GM18517 (cell line): ENCODE results near the gene HMMR.
"Not testable (repeated sequence)": the region's sequence is repeated elsewhere in the genome, so short reads cannot be mapped to it uniquely, and the experiment has no call there.

Experiments
- ATAC-seq: cut with Tn5 transposase; IDR thresholded peaks from one replicate; pipeline ENCODE4 v1.9.1; 2021; ENCODE audit warnings: mild to moderate bottlenecking, moderate library complexity; ENCODE audit not compliant: unreplicated experiment

The HMMR gene

DNA sequence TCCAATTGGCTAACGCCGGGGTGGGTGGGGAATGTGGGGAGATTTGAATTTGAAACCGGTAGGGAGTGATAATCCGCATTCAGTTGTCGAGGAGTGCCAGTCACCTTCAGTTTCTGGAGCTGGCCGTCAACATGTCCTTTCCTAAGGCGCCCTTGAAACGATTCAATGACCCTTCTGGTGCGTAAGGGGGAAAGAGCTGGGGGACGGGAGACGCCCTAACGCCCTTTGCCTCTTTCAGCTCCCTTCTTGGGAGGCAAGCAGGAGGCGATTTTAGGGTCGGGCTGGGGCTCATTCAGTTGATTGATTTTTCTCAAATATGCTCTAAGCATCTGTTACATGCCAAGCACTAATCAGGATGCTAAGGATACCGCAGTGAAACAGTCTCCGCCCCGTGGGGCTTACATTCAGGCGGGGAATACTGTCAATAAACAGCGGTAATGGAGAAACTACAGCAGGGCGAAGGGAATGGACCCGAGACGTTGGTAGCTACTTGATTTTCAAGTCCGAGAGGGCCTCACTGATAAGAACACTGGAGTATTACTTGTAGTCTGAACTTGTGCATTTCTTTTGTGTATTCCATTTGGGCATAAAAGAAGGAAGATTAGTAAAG lies at the start of gene HMMR:
TSS of gene HMMR (plus strand) at position 71 of the 610 bp plus-strand sequence. CDS start at position 132, 61 bp downstream.
- no peak for ATAC-seq

DNA sequence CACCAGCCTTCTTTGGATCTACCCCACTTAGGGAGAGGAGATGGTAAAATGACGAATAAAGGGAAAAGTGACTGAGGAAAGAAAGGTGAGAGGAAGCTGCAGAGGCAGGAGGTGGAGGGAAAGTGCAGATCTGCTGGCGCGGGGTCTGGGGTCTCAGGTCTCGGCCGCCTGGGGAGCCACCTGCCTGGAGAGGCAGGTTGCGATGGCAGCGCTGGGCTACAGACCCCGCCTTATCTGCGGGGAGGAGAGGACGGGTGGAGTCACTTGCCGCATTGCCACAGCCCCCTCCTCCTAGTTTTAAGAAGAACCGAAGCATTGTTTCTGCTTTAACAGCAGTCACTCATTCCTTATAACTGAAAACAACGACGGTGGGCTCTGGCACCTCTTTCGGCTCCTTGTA lies 44.8 kb upstream of the HMMR start:
- ATAC-seq, result not testable (repeated sequence)

DNA sequence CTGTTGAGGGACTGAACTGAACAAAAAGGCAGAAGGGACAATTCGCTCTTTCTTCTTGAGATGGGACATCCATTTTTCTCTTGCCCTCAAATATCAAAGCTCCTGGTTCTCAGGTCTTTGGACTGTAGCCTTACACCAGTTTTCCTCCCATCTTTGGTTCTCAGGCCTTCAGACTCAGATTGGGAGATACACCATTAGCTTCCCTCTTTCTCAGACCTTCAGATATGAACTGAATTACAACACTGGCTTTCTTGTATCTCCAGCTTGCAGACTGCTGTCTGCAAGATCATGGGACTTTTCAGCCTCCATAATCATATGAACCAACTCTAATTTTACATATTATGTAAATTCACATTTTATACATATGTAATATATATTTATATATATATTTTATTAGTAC lies 35.6 kb upstream of the HMMR start:
- ATAC-seq, result no peak

- not testable (repeated sequence) for ATAC-seq
Measured at GRCh38 chr5:163426128-163426527, 34.3 kb upstream of the HMMR start.

DNA sequence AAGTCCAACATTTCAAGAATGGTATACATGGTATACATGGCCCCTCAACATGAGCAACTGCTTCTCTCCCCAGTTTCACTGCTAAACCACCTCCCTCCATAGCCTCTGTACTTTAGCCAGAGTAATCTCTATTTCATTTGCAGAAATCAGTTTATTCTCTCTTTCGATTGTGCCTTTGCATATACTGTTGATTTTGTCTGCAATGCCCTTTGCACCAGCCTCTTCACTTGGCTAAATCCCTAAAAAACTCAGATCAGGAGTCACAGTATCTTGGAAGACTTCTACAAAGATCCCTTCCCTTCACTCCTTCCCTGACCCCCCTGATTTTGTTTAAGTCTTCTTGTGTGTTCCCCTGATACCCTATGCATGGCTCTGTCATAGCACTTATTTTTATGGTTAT lies 27.9 kb upstream of the HMMR start:
- no peak for ATAC-seq

- ATAC-seq, result no peak
Measured at GRCh38 chr5:163433271-163433670, 27.2 kb upstream of the HMMR start.

DNA sequence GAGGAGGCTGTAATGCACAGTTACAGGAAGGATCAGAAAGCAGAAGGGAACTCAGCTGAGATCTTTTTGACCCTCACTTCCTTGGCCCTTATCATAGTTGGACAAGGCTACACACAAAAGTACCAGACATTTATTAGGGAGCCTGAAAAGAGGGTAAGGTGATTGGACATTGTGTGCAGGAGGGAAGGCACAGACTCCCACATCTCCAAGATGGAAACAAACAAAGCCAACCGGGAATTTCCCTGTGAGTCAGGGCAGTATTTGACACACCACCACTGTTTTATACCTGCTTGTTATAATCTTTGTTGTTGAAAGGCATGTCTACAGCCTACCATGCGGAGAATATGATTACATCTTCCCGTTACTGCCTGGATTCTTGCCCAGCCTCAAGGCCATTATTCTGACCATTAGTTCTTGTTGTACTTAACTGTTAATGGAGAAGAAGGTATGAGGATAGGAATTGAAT lies 26.0 kb upstream of the HMMR start:
- ATAC-seq, result no peak

DNA sequence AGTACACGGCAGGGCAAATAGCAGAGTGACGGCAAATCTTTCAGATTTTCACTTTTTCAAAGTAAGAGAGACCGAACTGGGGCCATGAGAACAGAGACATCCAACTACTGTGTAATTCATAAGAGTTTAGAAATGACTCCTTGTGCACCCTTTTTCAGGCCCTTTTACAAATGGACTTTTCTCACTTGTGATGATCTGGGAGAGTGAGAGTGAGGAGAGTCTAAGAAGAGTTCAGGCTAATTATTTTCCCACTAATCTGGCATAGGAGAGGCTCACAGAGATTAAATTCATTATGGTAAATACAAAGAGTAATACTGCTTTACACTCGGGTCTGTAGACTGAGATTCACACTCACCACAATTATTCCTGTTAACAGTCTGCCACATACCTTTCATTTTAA lies 23.9 kb upstream of the HMMR start:
- ATAC-seq, result no peak

GRCh38 chr5:163437011-163437308 lies 23.5 kb upstream of the HMMR start:
- no peak for ATAC-seq

GRCh38 chr5:163437309-163438182 lies 22.9 kb upstream of the HMMR start, which contains the start of gene CCNG1:
Gene CCNG1 (plus strand): TSS chr5:163437595. CDS start chr5:163439257, 1,662 bp downstream.
- peak; percentile 95 for ATAC-seq

GRCh38 chr5:163439092-163439425 lies 21.4 kb upstream of the HMMR start:
- no peak for ATAC-seq

GRCh38 chr5:163440954-163441353 lies 19.5 kb upstream of the HMMR start:
- ATAC-seq, result no peak

GRCh38 chr5:163444526-163444925 lies 15.9 kb upstream of the HMMR start:
- no peak for ATAC-seq

DNA sequence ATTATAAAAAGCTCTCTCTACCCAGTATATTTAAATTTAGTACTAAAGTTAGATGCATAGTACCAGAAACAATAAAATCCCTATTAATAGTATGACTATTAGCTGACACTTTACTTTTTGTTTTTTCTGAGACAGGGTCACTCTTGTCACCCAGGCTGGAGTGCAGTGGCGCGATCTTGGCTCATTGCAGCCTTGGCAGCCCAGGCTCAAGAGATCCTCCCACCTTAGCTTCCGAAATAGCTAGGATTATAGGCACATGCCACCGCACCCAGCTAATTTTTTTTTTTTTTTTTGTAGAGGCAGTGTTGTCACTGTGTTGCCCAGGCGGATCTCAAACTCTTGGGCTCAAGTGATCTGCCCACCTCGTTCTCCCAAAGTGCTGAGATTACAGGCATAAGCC lies 15.1 kb upstream of the HMMR start:
- no peak for ATAC-seq

GRCh38 chr5:163447191-163447590 lies 13.2 kb upstream of the HMMR start:
- no peak for ATAC-seq

GRCh38 chr5:163447875-163448274 lies 12.6 kb upstream of the HMMR start:
- ATAC-seq, result no peak

DNA sequence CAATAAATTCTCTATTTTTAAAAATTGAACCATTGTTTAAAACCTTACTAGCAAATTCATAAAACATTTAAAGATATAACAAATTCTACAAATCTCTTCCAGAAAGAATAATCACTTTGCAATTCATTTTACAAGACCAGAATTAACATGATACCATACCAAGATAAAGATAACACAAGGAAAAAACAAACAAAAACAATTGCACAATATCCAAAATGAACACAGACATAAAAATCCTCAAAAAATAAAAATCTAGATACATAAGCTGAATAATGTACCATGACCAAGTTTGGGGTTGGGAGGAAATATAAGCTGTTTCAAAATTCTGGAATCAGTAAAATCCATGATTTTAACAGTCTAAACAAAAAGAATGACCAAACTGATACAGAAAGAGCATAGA lies 11.9 kb upstream of the HMMR start:
- ATAC-seq, result no peak

- ATAC-seq, result no peak
Measured at GRCh38 chr5:163451489-163451888, 8.9 kb upstream of the HMMR start.

GRCh38 chr5:163453705-163454104 lies 6.7 kb upstream of the HMMR start:
- no peak for ATAC-seq

GRCh38 chr5:163455406-163455805 lies 5.0 kb upstream of the HMMR start:
- ATAC-seq, result not testable (repeated sequence)

GRCh38 chr5:163456029-163456589 lies 4.3 kb upstream of the HMMR start:
- no peak for ATAC-seq

DNA sequence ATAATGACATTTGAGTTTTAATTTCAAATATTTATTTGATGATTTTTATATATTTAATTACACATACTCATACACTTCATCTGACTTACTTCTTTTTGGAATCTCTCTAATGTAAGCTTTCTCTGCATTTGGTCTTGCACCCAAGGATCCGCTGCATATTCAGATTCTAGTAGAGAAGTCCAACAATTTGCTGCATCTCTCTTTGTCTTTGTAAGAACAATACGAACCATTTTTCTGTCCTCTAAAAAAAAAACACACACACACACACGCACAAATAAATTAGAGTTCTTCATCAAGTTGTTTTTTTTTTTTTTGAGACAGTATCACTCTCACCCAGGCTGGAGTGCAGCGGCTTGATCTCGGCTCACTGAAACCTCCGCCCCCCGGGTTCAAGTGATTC lies 3.6 kb upstream of the HMMR start:
- no peak for ATAC-seq
